Neural progenitor cell (in vitro differentiated cells): ENCODE results near the gene B3GAT2. TPM values are rescaled to one million over a fixed set of nuclear protein-coding genes. Genes with fewer than 3 reads are reported as not detected.

Experiments
- DNase-seq: peaks from one replicate; pipeline ENCODE4 v3.0.0-alpha.2; 2016; ENCODE audit warnings: low spot score
- H2AFZ ChIP-seq: fragments of 200-600 bp; sonication (generic); replicated peaks from 2 replicates; pipeline ENCODE4 v1.6.1; 2016; ENCODE audit warnings: antibody characterized with exemption
- H3F3A ChIP-seq: fragments of 200-600 bp; sonication (generic); 2 replicates; pipeline ENCODE4 v1.6.1; 2016; ENCODE audit warnings: antibody characterized with exemption, low read depth
- H3K27ac ChIP-seq: fragments of 200-600 bp; sonication (generic); 2 replicates; pipeline ENCODE4 v1.5.1; 2016; ENCODE audit warnings: mild to moderate bottlenecking
- H3K27me3 ChIP-seq: fragments of 200-600 bp; sonication (generic); 2 replicates; pipeline ENCODE4 v1.6.1; 2016; ENCODE audit warnings: mild to moderate bottlenecking, moderate library complexity
- H3K36me3 ChIP-seq: fragments of 200-600 bp; sonication (generic); 2 replicates; pipeline ENCODE4 v1.5.1; 2016
- H3K4me1 ChIP-seq: fragments of 200-600 bp; sonication (generic); 2 replicates; pipeline ENCODE4 v1.6.1; 2016; ENCODE audit warnings: mixed run types
- H3K4me2 ChIP-seq: fragments of 200-600 bp; sonication (generic); 2 replicates; pipeline ENCODE4 v1.6.1; 2016
- H3K4me3 ChIP-seq: fragments of 200-600 bp; sonication (generic); 2 replicates; pipeline ENCODE4 v1.5.1; 2016
- H3K79me2 ChIP-seq: fragments of 200-600 bp; sonication (generic); 2 replicates; pipeline ENCODE4 v1.6.1; 2016; ENCODE audit warnings: low read depth
- H3K9ac ChIP-seq: fragments of 200-600 bp; sonication (generic); 2 replicates; pipeline ENCODE4 v1.6.1; 2016
- H3K9me3 ChIP-seq: fragments of 200-600 bp; sonication (generic); 2 replicates; pipeline ENCODE4 v1.5.1; 2016; ENCODE audit warnings: low read depth
- H4K20me1 ChIP-seq: fragments of 200-600 bp; sonication (generic); 2 replicates; pipeline ENCODE4 v1.6.1; 2016; ENCODE audit warnings: low read depth
- H3K27ac Mint-ChIP-seq: 3 replicates; pipeline ENCODE4 v1.8.0; 2021; ENCODE audit warnings: mixed read lengths
- H3K27me3 Mint-ChIP-seq: 2 replicates; pipeline ENCODE4 v1.8.0; 2022; ENCODE audit warnings: low read depth, mild to moderate bottlenecking, inconsistent platforms, moderate library complexity, mixed read lengths; ENCODE audit not compliant: insufficient read depth
- H3K36me3 Mint-ChIP-seq: 3 replicates; pipeline ENCODE4 v1.8.0; 2021; ENCODE audit warnings: mixed read lengths
- H3K4me1 Mint-ChIP-seq: 3 replicates; pipeline ENCODE4 v1.8.0; 2021; ENCODE audit warnings: mixed read lengths
- H3K4me3 Mint-ChIP-seq: 3 replicates; pipeline ENCODE4 v1.8.0; 2021; ENCODE audit warnings: mild to moderate bottlenecking, moderate library complexity, mixed read lengths
- H3K9me3 Mint-ChIP-seq: 3 replicates; pipeline ENCODE4 v1.8.0; 2020; ENCODE audit warnings: mixed read lengths
- EZH2 ChIP-seq: fragments of 200-600 bp; sonication (generic); IDR thresholded peaks from 2 replicates; pipeline ENCODE4 v1.6.1; 2017; ENCODE audit warnings: antibody characterized with exemption, mild to moderate bottlenecking, moderate library complexity
- EZH2phosphoT487 ChIP-seq: fragments of 200-600 bp; sonication (generic); IDR thresholded peaks from 2 replicates; pipeline ENCODE4 v1.6.1; 2017; ENCODE audit warnings: antibody characterized with exemption
- total RNA-seq: library from RNA; depleted of rRNA; stranded (reverse); fragments of >200 nt; gene quantifications from 2 replicates; pipeline ENCODE4 v1.2.3, GENCODE V29; 2015; ENCODE audit warnings: low replicate concordance
- TF ChIP-seq, protein P1 (sequence below): fragments of 200-600 bp; sonication (generic); IDR thresholded peaks from 2 replicates; pipeline ENCODE4 v1.5.1; 2017; ENCODE audit warnings: antibody characterized with exemption, mild to moderate bottlenecking

B3GAT2 gene
- total RNA-seq, 1 donor from 2014 or later = 0.71 TPM

DNA sequence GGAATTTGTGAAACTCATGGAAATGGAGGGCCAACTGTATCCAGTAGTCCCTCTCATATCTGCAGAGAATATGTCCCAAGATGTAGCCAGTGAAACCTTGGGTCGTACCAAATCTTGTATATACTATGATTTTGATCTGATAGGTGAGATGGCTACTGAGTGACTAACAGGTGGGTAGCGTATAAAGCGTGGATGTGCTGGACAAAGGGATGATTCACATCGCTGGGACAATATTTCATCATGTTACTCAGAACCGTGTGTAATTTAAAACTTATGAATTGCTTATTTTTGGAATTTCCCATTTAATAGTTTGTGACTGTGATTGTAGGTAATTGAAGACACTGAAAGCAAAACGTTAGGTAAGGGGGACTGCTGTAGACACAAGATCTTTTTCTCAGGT, 145.1 kb downstream of the B3GAT2 start:
- H3K4me2 ChIP-seq = no peak overlapping the region
- peaks cover 2% of the 10 kb centered on the region for H3K36me3 Mint-ChIP-seq
- H3K9ac ChIP-seq = no peak overlapping the region
- H3K4me1 Mint-ChIP-seq = no peaks in the 10 kb centered on the region
- no peaks in the 10 kb centered on the region for H3K9me3 ChIP-seq
- H2AFZ ChIP-seq = no peak overlapping the region
- H3K9me3 Mint-ChIP-seq = no peaks in the 10 kb centered on the region
- H3K27me3 ChIP-seq = no peaks in the 10 kb centered on the region
- H4K20me1 ChIP-seq = no peaks in the 10 kb centered on the region
- no peak for DNase-seq
- no peak overlapping the region for H3K27ac Mint-ChIP-seq
- no peaks in the 10 kb centered on the region for H3K4me1 ChIP-seq
- no peak overlapping the region for H3K27ac ChIP-seq
- H3K4me3 ChIP-seq = no peak overlapping the region
- TF ChIP-seq, protein P1, sequence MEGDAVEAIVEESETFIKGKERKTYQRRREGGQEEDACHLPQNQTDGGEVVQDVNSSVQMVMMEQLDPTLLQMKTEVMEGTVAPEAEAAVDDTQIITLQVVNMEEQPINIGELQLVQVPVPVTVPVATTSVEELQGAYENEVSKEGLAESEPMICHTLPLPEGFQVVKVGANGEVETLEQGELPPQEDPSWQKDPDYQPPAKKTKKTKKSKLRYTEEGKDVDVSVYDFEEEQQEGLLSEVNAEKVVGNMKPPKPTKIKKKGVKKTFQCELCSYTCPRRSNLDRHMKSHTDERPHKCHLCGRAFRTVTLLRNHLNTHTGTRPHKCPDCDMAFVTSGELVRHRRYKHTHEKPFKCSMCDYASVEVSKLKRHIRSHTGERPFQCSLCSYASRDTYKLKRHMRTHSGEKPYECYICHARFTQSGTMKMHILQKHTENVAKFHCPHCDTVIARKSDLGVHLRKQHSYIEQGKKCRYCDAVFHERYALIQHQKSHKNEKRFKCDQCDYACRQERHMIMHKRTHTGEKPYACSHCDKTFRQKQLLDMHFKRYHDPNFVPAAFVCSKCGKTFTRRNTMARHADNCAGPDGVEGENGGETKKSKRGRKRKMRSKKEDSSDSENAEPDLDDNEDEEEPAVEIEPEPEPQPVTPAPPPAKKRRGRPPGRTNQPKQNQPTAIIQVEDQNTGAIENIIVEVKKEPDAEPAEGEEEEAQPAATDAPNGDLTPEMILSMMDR = no peak
- TF ChIP-seq EZH2 (no peak), EZH2phosphoT487 (no peak)
- H3F3A ChIP-seq = no peaks in the 10 kb centered on the region
- no peaks in the 10 kb centered on the region for H3K79me2 ChIP-seq
- H3K36me3 ChIP-seq = no peaks in the 10 kb centered on the region
- H3K4me3 Mint-ChIP-seq = no peak overlapping the region
- H3K27me3 Mint-ChIP-seq = no peaks in the 10 kb centered on the region
